BLaER1 treated with 17β-estradiol and CSF1 and Interleukin-3, amounts not matched to agents 10 nM and 100 nM (cell line): ENCODE results near the gene ZSCAN32.

Source experiments
- H3K27ac ChIP-seq, 11 experiments: shearing (Covaris generic); formaldehyde crosslinking; 2 replicates each; pipeline ENCODE4 v1.8.1; 2022
- H3K27me3 ChIP-seq, 11 experiments: shearing (Covaris generic); formaldehyde crosslinking; 2 replicates each; pipeline ENCODE4 v1.8.1; 2022
- H3K36me3 ChIP-seq, 11 experiments: shearing (Covaris generic); formaldehyde crosslinking; 2 replicates each; pipeline ENCODE4 v1.8.1; 2022
- H3K4me1 ChIP-seq, 10 experiments: shearing (Covaris generic); formaldehyde crosslinking; 2 replicates each; pipeline ENCODE4 v1.8.1; 2022
- H3K4me2 ChIP-seq, 11 experiments: shearing (Covaris generic); formaldehyde crosslinking; 2 replicates each; pipeline ENCODE4 v1.8.1; 2022
- H3K4me3 ChIP-seq, 10 experiments: shearing (Covaris generic); formaldehyde crosslinking; 2 replicates each; pipeline ENCODE4 v1.8.1; 2022
- H3K9ac ChIP-seq, 11 experiments: shearing (Covaris generic); formaldehyde crosslinking; 2 replicates each; pipeline ENCODE4 v1.8.1; 2022
- H3K9me3 ChIP-seq, 11 experiments: shearing (Covaris generic); formaldehyde crosslinking; replicated peaks in 1 of 11; 2 replicates each; pipeline ENCODE4 v1.8.1; 2022
- H4K20me1 ChIP-seq, 11 experiments: shearing (Covaris generic); formaldehyde crosslinking; 2 replicates each; pipeline ENCODE4 v1.8.1; 2022
- Cebpa-rat ChIP-seq, 11 experiments: shearing (Covaris generic); IDR thresholded peaks; 2 replicates each; pipeline ENCODE4 v1.8.1; 2022

Gene ZSCAN32

DNA sequence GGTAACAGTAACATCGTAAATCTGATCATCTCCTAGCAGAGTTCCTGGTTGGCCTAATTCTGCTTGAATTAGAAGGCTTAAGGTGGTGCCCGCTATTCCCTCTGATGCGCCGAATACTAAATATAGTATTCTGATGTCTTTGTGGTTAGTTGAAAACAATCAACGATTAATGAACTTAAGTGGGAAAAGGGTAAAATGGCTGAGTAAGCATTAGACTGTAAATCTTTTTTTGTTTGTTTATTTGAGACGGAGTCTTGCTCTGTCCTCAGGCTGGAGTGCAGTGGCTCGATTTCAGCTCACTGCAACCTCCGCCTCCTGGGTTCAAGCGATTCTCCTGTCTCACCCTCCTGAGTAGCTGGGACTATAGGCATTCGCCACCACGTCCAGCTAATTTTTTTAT, 31.7 kb downstream of the ZSCAN32 start:
- peaks cover 0 to 9% (median 0%) of the 10 kb centered on the region in 10 experiments; a peak in 2 of 20 replicates for H3K4me1 ChIP-seq
- no peak overlapping the region for H3K9ac ChIP-seq
- TF ChIP-seq Cebpa-rat (IDR thresholded peaks at IDR 0.05), result no peak
- H3K4me3 ChIP-seq, result no peak overlapping the region
- peaks cover 0 to 26% (median 0%) of the 10 kb centered on the region in 11 experiments; a peak in 18 of 22 replicates for H3K9me3 ChIP-seq
- H3K4me2 ChIP-seq, result no peak overlapping the region
- no peaks in the 10 kb centered on the region for H3K27me3 ChIP-seq
- H4K20me1 ChIP-seq, result no peaks in the 10 kb centered on the region
- peaks cover 0 to 4% (median 0%) of the 10 kb centered on the region in 11 experiments; a peak in 2 of 22 replicates for H3K36me3 ChIP-seq
- no peak overlapping the region for H3K27ac ChIP-seq

DNA sequence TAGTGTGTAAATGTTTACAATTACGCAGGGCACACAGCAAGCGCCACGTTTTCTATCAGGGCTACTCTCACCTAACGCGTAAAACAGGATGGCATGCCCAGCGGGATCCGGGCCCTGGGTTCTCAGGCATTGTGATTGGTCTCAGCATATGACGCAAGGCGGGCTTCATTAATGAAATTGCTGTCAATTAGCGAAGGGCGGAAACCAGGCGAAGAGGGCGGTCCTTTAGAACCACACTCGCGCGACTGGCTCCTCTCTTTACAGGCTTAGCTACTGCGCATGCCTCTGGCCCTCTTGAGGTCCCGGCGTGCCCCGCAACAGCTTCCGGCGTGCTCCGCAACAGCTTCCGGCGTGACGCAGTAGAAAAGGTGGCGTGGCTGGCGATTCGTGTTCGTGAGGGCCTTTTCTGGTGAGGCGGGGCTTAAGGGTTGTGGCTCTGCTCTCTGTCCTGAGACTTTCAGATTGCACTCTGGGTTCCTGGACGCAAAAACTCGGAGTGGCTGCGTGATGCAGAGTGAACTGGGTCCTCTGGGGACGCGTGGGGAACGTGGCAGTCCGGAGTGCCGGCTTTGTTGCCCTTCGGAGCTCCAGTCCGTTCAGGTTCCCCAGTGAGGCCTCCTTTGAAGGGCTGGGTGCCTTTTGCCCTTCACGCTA, 35.9 kb downstream of the ZSCAN32 start:
- Histone ChIP-seq H3K27ac (peak overlapping the region; percentile 50 to 84 (median 77); a peak in 21 of 22 replicates), H3K36me3 (peaks cover 0 to 4% (median 0%) of the 10 kb centered on the region in 11 experiments; a peak in 2 of 22 replicates), H3K27me3 (no peaks in the 10 kb centered on the region), H3K4me1 (peaks cover 0 to 9% (median 0%) of the 10 kb centered on the region in 10 experiments; a peak in 1 of 20 replicates), H3K4me3 (peak overlapping the region; percentile 45 to 71 (median 62)), H3K9ac (peak overlapping the region; percentile 40 to 77 (median 74); a peak in 21 of 22 replicates), H3K4me2 (peak overlapping the region; percentile 43 to 71 (median 56)), H3K9me3 (peaks cover 3 to 37% (median 24%) of the 10 kb centered on the region in 11 experiments; a peak in 19 of 22 replicates), H4K20me1 (no peaks in the 10 kb centered on the region)
- peak in 3 of 11 experiments; percentile 31 to 67 (median 41); a peak in 2 of 22 replicates for TF ChIP-seq Cebpa-rat (IDR thresholded peaks at IDR 0.05)

DNA sequence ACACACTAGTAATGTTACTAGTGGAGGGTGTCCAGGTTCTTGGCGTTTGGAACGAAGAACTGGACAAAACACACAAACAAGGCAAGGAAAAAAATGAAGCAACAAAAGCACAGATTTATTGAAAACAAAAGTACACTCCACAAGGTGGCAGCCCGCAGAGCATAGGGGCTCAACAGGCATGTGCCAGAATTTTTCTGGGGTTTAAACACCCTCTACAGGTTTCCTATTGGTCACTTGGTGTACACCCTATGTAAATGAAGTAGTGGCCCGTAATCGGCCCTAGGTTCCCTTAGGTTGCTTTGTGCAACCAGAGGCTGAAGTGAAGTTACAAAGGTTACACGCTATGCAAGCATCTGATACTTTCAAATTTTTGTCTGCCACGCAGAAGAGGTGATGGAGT, 37.0 kb downstream of the ZSCAN32 start:
- no peak overlapping the region for H3K4me2 ChIP-seq
- H3K9me3 ChIP-seq, result peaks cover 3 to 39% (median 26%) of the 10 kb centered on the region in 11 experiments; a peak in 20 of 22 replicates
- H3K27ac ChIP-seq, result no peak overlapping the region
- peak overlapping the region in 3 of 10 experiments; percentile 45 to 64 (median 63); a peak in 2 of 20 replicates for H3K4me3 ChIP-seq
- H3K4me1 ChIP-seq, result peaks cover 0 to 9% (median 0%) of the 10 kb centered on the region in 10 experiments; a peak in 1 of 20 replicates
- H4K20me1 ChIP-seq, result no peaks in the 10 kb centered on the region
- H3K27me3 ChIP-seq, result no peaks in the 10 kb centered on the region
- H3K36me3 ChIP-seq, result peaks cover 0 to 4% (median 0%) of the 10 kb centered on the region in 11 experiments; a peak in 2 of 22 replicates
- no peak overlapping the region for H3K9ac ChIP-seq
- no peak for TF ChIP-seq Cebpa-rat (IDR thresholded peaks at IDR 0.05)

DNA sequence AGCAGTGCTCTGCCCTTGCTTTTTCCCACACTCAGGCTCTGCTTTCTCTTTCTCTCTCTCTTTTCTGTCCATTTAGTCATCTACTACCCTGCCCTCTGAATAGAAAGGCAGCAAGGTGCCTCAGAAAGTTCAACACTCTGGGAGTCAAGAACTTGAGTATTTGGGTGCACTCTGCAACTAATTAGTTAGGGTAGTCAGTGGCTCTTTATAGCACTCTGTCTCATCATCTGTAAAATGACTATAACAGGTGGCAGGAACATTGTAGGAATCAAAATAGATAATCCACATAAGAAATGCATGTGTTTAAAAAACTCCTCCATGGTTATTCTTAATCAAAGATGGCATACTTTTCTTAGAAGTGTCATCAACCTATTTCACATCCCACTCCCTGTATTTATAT, 37.9 kb downstream of the ZSCAN32 start:
- Histone ChIP-seq H3K9me3 (peaks cover 3 to 40% (median 29%) of the 10 kb centered on the region in 11 experiments; a peak in 20 of 22 replicates), H3K4me3 (no peak overlapping the region), H3K27me3 (no peaks in the 10 kb centered on the region), H3K4me1 (peaks cover 0 to 9% (median 0%) of the 10 kb centered on the region in 10 experiments; a peak in 1 of 20 replicates), H3K4me2 (no peak overlapping the region), H3K9ac (no peak overlapping the region), H3K27ac (no peak overlapping the region), H3K36me3 (peaks cover 0 to 4% (median 0%) of the 10 kb centered on the region in 11 experiments; a peak in 2 of 22 replicates), H4K20me1 (no peaks in the 10 kb centered on the region)
- no peak for TF ChIP-seq Cebpa-rat (IDR thresholded peaks at IDR 0.05)

DNA sequence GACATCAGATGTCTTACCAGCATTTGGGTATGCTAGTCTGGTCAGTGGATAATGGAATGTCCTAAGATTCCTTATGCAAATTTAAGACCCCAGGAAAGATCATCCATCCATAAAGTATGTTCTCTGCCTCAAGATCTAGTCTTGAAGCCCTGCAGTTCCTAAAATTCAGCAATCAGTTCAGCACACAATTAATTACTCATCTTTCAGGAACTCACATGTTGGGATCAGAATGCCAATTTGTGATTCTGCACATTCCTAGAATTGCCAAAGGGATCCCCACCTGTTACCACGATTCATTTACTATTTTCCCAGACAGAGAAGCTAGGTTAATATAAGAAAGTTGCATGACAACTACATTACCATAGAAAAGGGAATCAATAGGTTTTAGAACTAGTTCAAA, 41.9 kb downstream of the ZSCAN32 start:
- no peak overlapping the region for H3K27ac ChIP-seq
- H4K20me1 ChIP-seq, result no peaks in the 10 kb centered on the region
- H3K9ac ChIP-seq, result no peak overlapping the region
- no peak overlapping the region for H3K4me3 ChIP-seq
- H3K27me3 ChIP-seq, result no peaks in the 10 kb centered on the region
- peaks cover 0 to 4% (median 0%) of the 10 kb centered on the region in 11 experiments; a peak in 1 of 22 replicates for H3K36me3 ChIP-seq
- TF ChIP-seq Cebpa-rat (IDR thresholded peaks at IDR 0.05), result no peak
- peaks cover 40 to 81% (median 66%) of the 10 kb centered on the region in 11 experiments for H3K9me3 ChIP-seq
- H3K4me2 ChIP-seq, result no peak overlapping the region
- peaks cover 0 to 9% (median 4%) of the 10 kb centered on the region in 10 experiments; a peak in 14 of 20 replicates for H3K4me1 ChIP-seq

DNA sequence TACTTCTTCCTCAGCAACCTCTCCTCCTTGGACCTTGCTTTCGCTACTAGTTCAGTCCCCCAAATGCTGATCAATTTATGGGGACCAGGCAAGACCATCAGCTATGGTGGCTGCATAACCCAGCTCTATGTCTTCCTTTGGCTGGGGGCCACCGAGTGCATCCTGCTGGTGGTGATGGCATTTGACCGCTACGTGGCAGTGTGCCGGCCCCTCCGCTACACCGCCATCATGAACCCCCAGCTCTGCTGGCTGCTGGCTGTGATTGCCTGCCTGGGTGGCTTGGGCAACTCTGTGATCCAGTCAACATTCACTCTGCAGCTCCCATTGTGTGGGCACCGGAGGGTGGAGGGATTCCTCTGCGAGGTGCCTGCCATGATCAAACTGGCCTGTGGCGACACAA, 44.7 kb downstream of the ZSCAN32 start:
- H3K4me3 ChIP-seq, result no peak overlapping the region
- H3K9ac ChIP-seq, result no peak overlapping the region
- no peak overlapping the region for H3K27ac ChIP-seq
- H3K9me3 ChIP-seq, result peaks cover 59 to 95% (median 71%) of the 10 kb centered on the region in 11 experiments
- no peak overlapping the region for H3K4me2 ChIP-seq
- no peaks in the 10 kb centered on the region for H3K27me3 ChIP-seq
- peaks cover 0 to 4% (median 0%) of the 10 kb centered on the region in 11 experiments; a peak in 1 of 22 replicates for H3K36me3 ChIP-seq
- peaks cover 0 to 17% (median 9%) of the 10 kb centered on the region in 10 experiments; a peak in 14 of 20 replicates for H3K4me1 ChIP-seq
- no peak for TF ChIP-seq Cebpa-rat (IDR thresholded peaks at IDR 0.05)
- H4K20me1 ChIP-seq, result no peaks in the 10 kb centered on the region

DNA sequence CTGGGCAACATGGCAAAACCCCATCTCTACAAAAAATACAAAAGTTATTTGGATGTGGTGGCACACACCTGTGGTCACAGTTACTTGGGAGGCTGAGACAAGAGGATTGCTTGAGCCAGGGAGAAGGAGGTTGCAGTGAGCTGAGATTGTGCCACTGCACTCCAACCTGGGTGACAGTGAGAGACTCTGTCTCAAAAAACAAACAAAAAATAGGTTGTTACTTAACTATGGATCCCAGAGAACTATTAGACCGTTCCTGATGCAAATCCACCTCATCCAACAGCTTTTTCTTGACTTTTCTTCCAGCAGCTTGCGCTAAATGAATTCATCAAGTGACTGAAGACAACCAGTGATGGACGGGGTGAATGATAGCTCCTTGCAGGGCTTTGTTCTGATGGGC, 45.2 kb downstream of the ZSCAN32 start, which contains the start of gene OR2C1:
TSS of gene OR2C1 (plus strand) at position 301 of the 400 bp plus-strand sequence. CDS start at position 353, 52 bp downstream.
- peaks cover 0 to 17% (median 9%) of the 10 kb centered on the region in 10 experiments; a peak in 14 of 20 replicates for H3K4me1 ChIP-seq
- no peak for TF ChIP-seq Cebpa-rat (IDR thresholded peaks at IDR 0.05)
- no peak within 1 kb of the TSS for H3K27ac ChIP-seq
- H3K9ac ChIP-seq, result no peak within 1 kb of the TSS
- H3K9me3 ChIP-seq, result peaks cover 59 to 93% (median 70%) of the 10 kb centered on the region in 11 experiments
- no peaks in the 10 kb centered on the region for H3K27me3 ChIP-seq
- peaks cover 0 to 4% (median 0%) of the 10 kb centered on the region in 11 experiments; a peak in 1 of 22 replicates for H3K36me3 ChIP-seq
- no peak within 1 kb of the TSS for H3K4me2 ChIP-seq
- 0 out of 20 replicates have a peak within 1 kb of the TSS, but pooled peaks of 1 of the 10 experiments have one; percentile 14 for H3K4me3 ChIP-seq
- H4K20me1 ChIP-seq, result no peaks in the 10 kb centered on the region

DNA sequence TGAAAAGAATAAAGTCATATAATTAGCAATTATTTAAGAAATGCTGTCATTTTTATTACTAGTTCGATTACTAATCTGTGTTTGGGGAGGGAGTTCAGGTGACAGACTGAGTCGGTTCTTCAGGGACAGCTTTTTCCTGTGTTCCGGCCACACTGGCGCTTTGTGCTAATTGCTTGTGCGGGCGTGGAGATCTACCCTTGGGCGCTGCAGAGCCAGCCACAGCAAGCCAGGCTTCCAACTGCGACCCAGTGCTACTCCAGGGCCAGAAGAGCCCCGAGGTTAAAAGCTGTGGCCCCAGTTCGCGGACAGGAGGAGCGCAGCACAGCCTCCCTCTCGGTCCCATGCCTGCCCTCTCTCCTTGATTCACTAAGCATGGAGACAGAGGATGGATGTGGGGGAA, 51.6 kb downstream of the ZSCAN32 start:
- Histone ChIP-seq H3K27ac (no peak overlapping the region), H3K36me3 (no peaks in the 10 kb centered on the region), H4K20me1 (no peaks in the 10 kb centered on the region), H3K9me3 (peaks cover 29 to 59% (median 42%) of the 10 kb centered on the region in 11 experiments), H3K4me2 (peak overlapping the region in 4 of 11 experiments; percentile 11 to 48 (median 20); a peak in 6 of 22 replicates), H3K9ac (no peak overlapping the region), H3K27me3 (no peaks in the 10 kb centered on the region), H3K4me3 (no peak overlapping the region), H3K4me1 (peaks cover 0 to 21% (median 14%) of the 10 kb centered on the region in 10 experiments; a peak in 16 of 20 replicates)
- no peak for TF ChIP-seq Cebpa-rat (IDR thresholded peaks at IDR 0.05)
